ENCODE measurements around the gene CHAD. TPM values are rescaled to one million over a fixed set of nuclear protein-coding genes. Genes with fewer than 3 reads are reported as not detected.
"Not testable (repeated sequence)": the region's sequence is repeated elsewhere in the genome, so short reads cannot be mapped to it uniquely, and the experiment has no call there.

Gene CHAD
- total and polyA plus RNA-seq, 8 donors = 1.7 to 26.2 (median 6.4) TPM

DNA sequence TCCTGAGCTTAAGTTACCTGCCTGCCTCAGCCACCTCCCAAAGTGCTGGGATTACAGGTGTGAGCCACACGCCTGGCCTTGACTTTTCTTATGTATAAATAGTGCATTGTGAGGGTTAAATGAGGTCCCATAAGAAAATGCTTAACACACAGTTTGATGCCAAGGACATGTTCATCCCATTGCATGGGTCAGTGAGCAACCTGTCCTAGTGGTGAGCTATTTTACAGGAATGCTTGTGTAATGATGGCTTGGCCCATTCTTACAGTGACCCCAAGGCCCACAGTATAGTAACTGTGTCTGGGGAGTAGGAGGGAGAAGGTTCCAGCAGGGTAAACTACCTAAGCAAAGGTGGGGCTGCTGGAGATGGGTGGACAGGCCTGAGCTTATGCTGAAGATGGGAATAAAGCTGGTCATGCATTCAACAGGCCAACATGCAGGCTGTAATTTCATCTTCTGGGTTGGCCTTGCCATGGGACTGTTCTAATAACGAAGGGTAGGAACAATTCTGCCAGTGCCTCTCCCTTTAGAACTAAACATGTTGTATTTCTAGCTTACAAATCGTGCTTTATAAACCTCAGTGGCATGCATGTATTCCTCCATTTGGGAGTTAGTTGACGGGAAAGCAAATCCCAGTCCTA lies 36.4 kb downstream of the CHAD start:
- no peak for ATAC-seq
- peaks cover 2 to 5% (median 4%) of the 10 kb centered on the region in 3 donors for H3K4me1 ChIP-seq
- H3K9me3 ChIP-seq = no peaks in the 10 kb centered on the region
- H3K36me3 ChIP-seq = no peaks in the 10 kb centered on the region
- DNase-seq = no peak
- no peak for FAIRE-seq
- 70 to 75% methylated on average over 4 of the region's 4 CpGs for WGBS, 2 donors
- TF ChIP-seq, protein P1, sequence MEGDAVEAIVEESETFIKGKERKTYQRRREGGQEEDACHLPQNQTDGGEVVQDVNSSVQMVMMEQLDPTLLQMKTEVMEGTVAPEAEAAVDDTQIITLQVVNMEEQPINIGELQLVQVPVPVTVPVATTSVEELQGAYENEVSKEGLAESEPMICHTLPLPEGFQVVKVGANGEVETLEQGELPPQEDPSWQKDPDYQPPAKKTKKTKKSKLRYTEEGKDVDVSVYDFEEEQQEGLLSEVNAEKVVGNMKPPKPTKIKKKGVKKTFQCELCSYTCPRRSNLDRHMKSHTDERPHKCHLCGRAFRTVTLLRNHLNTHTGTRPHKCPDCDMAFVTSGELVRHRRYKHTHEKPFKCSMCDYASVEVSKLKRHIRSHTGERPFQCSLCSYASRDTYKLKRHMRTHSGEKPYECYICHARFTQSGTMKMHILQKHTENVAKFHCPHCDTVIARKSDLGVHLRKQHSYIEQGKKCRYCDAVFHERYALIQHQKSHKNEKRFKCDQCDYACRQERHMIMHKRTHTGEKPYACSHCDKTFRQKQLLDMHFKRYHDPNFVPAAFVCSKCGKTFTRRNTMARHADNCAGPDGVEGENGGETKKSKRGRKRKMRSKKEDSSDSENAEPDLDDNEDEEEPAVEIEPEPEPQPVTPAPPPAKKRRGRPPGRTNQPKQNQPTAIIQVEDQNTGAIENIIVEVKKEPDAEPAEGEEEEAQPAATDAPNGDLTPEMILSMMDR (IDR thresholded peaks at IDR 0.05) = no peak
- intact Hi-C loops (cut with DNase I) = no loop called here
- no peak overlapping the region for H3K4me3 ChIP-seq
- H3K27me3 ChIP-seq = no peaks in the 10 kb centered on the region
- H3K27ac ChIP-seq = no peak overlapping the region

DNA sequence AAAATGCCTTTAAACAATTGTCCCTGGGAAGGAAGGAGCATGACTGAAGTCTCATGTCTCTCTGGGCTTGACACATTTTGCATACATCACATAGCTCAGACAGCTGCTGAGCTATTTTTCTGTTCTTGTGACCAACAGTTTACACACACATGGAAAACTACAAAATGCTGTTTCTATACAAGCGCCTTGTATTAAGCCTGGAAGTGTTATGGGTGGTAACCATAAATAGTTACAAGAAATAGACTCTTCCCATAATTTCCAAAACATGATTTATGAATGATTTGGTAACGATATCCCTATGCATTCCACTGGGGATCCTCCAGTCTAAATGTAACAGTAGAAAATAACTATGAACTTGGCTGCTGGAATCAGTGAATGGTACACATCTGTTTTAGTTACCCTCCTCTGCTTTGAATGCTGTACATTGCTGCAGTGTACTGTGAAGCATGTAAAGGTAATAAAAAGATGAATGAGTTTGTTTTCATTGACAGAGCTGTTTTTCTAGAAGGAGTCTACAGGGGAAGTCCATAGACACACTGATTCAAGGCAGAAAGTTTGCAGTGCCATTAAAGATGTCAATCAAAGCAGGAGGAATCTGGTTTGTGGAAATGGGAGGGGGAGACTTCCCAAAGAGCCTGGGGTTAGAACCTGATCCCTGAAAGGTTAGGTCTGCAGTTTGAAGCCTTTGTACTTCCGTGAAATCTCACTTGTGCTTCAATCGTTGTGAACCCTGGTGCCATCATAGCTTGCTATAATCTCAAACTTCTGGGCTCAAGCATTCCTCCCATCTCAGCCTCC lies 37.7 kb downstream of the CHAD start:
- no peaks in the 10 kb centered on the region for H3K27me3 ChIP-seq
- no peak for ATAC-seq
- H3K9me3 ChIP-seq = no peaks in the 10 kb centered on the region
- FAIRE-seq = no peak
- no peak for DNase-seq
- H3K36me3 ChIP-seq = no peaks in the 10 kb centered on the region
- intact Hi-C loops (cut with DNase I) = no loop called here
- peaks cover 4 to 8% (median 4%) of the 10 kb centered on the region in 3 donors for H3K4me1 ChIP-seq
- TF ChIP-seq, protein P1 (IDR thresholded peaks at IDR 0.05) = no peak
- WGBS, 2 donors = 73 to 76% methylated on average over 4 of the region's 4 CpGs
- no peak overlapping the region for H3K27ac ChIP-seq
- H3K4me3 ChIP-seq = no peak overlapping the region

DNA sequence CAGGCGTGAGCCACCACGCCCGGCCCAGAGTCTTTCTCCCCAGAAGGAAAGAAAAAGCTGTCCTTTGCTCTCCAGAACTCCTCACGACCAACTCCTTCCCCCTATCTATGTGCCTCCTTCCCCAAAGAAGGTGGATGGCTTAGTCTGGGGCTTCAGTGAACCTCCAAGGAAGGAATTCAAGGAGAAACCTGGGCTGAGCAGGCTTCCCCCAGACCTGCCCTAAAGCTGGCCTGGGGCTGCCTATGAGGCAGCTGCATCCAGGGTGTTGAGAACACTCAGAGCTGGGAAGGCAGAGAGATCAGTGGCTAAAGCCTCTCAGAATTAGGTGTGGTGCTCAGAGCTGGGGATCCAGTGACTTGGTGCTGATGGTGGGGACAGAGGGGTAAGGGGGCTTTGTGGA lies 38.9 kb downstream of the CHAD start:
- H3K36me3 ChIP-seq = no peaks in the 10 kb centered on the region
- 91 to 93% methylated on average over 4 of the region's 4 CpGs for WGBS, 2 donors
- peaks cover 12 to 15% (median 12%) of the 10 kb centered on the region in 3 donors for H3K4me1 ChIP-seq
- ATAC-seq (no peak), FAIRE-seq (no peak), DNase-seq (no peak)
- no peaks in the 10 kb centered on the region for H3K9me3 ChIP-seq
- no peak overlapping the region for H3K27ac ChIP-seq
- TF ChIP-seq, protein P1 (IDR thresholded peaks at IDR 0.05) = no peak
- H3K4me3 ChIP-seq = no peak overlapping the region
- intact Hi-C loops (cut with DNase I) = no loop called here
- no peaks in the 10 kb centered on the region for H3K27me3 ChIP-seq

DNA sequence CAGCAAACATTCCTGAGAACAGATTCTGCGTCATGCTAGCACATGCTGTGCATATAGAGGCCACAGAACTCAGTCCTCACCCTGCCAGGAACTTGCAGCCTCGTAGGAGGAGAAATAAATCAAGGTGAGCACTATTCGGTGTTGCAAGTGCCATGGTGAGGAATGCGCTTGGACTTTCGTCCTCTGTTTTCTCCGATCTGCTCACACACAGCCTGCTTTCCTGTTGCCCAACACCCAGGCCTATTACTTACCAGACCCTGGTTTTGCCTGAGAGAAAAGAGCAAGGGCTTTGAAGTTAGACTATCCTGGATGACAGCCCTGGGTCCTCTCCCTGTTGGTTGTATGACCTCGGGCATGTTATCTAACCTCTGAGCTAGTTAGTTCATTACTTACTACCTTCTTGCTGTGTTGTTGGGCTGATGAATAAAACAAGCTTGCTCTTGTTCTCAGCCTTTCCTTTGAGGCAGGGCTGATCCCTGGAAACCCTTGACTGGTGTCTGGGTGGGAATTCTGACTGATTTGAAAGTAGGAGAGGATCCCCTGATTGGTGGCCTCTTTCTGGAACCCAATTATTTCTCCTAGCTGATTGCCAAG lies 39.8 kb downstream of the CHAD start:
- Histone ChIP-seq H3K4me3 (no peak overlapping the region), H3K27ac (peak overlapping the region in 1 of 4 donors; percentile 47), H3K9me3 (no peaks in the 10 kb centered on the region), H3K36me3 (no peaks in the 10 kb centered on the region), H3K4me1 (peaks cover 12 to 21% (median 15%) of the 10 kb centered on the region in 3 donors), H3K27me3 (no peaks in the 10 kb centered on the region)
- no peak for ATAC-seq
- TF ChIP-seq, protein P1 (IDR thresholded peaks at IDR 0.05) = no peak
- FAIRE-seq = no peak
- DNase-seq = no peak
- intact Hi-C loops (cut with DNase I) = no loop called here
- WGBS, 2 donors = 60 to 63% methylated on average over 7 of the region's 7 CpGs

DNA sequence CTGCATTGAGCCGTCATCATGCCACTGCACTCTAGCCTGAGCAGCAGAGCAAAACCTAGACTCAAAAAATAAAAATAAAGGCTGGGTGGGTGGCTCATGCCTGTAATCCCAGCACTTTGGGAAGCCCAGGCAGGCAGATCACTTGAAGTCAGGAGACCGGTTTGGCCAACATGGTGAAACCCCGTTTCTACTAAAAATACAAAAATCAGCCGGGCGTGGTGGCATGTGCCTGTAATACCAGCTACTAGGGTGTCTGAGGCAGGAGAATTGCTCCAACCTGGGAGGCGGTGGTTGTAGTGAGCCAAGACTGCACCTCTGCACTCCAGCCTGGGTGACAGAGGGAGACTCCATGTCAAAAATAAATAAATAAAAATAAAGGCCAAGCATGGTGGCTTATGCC lies 40.6 kb downstream of the CHAD start:
- WGBS, 2 donors = 76 to 78% methylated on average over 6 of the region's 6 CpGs
- H3K36me3 ChIP-seq; H3K4me3 ChIP-seq; DNase-seq; H3K27ac ChIP-seq; H3K9me3 ChIP-seq; FAIRE-seq; ATAC-seq; intact Hi-C loops (cut with DNase I); H3K27me3 ChIP-seq: not testable (repeated sequence)
- H3K4me1 ChIP-seq = peaks cover 12 to 29% (median 23%) of the 10 kb centered on the region in 3 donors
